Body of pancreas (tissue), 4 donors: ENCODE data around the gene PTEN.

Experiments
- POLR2A ChIP-seq, 3 donors: fragments of 450-650 bp; IDR thresholded peaks; one replicate each; pipeline ENCODE4 v1.6.1; 2016; ENCODE audit warnings: antibody characterized with exemption in 3 of 3, mild to moderate bottlenecking in 2 of 3
- TF ChIP-seq, protein P1 (sequence below), 7 experiments: fragments of 450-650 bp in 4 of 7; fragments of 200-600 bp in 3 of 7; sonication (generic) in 3 of 7; IDR thresholded peaks; one replicate each; pipeline ENCODE4 v1.5.1; 2016 to 2019; ENCODE audit warnings: antibody characterized with exemption in 7 of 7

DNA sequence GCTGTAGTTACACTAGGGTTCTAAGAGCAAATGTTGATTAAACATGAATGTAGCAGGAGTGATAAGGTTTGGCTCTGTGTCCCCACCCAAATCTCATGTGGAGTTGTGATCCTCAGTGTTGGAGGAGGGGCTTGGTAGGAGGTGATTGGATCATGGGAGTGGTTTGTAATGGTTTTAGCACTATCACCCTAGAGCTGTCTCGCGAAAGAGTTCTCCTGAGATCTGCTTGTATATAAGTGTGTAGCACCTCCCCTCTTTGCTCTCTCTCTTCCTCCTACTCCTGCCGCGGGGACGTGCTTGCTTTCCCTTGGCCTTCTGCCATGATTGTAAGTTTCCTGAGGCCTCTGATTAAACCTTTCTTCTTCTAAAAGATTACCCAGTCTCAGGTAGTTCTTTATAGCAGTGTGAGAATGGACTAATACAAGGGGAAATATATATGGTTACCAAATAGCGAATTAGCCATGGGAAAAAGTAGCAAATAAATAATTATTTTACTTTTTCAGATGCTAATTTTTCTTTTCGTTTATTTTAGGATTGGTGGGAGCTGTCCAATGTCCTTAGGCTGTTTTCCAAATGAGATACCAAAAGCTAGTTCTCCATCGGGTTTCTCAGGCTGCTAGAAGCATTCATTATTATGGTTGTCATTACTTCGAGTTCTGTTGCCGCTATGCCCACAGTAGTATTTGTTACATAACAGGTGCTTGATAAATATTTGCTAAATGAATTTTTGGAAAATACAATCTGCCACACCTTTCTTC, 58.7 kb downstream of the PTEN start:
- TF ChIP-seq, protein P1, sequence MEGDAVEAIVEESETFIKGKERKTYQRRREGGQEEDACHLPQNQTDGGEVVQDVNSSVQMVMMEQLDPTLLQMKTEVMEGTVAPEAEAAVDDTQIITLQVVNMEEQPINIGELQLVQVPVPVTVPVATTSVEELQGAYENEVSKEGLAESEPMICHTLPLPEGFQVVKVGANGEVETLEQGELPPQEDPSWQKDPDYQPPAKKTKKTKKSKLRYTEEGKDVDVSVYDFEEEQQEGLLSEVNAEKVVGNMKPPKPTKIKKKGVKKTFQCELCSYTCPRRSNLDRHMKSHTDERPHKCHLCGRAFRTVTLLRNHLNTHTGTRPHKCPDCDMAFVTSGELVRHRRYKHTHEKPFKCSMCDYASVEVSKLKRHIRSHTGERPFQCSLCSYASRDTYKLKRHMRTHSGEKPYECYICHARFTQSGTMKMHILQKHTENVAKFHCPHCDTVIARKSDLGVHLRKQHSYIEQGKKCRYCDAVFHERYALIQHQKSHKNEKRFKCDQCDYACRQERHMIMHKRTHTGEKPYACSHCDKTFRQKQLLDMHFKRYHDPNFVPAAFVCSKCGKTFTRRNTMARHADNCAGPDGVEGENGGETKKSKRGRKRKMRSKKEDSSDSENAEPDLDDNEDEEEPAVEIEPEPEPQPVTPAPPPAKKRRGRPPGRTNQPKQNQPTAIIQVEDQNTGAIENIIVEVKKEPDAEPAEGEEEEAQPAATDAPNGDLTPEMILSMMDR (IDR thresholded peaks at IDR 0.05) = no peak
- no peak for TF ChIP-seq POLR2A (IDR thresholded peaks at IDR 0.05)
